Fibroblast of the conjunctiva (primary cell): ENCODE data around the gene KIF17.

Source experiments
- DNase-seq: peaks from one replicate; pipeline ENCODE4 v3.0.0-alpha.2; 2010; ENCODE audit warnings: low read depth

KIF17 gene

DNA sequence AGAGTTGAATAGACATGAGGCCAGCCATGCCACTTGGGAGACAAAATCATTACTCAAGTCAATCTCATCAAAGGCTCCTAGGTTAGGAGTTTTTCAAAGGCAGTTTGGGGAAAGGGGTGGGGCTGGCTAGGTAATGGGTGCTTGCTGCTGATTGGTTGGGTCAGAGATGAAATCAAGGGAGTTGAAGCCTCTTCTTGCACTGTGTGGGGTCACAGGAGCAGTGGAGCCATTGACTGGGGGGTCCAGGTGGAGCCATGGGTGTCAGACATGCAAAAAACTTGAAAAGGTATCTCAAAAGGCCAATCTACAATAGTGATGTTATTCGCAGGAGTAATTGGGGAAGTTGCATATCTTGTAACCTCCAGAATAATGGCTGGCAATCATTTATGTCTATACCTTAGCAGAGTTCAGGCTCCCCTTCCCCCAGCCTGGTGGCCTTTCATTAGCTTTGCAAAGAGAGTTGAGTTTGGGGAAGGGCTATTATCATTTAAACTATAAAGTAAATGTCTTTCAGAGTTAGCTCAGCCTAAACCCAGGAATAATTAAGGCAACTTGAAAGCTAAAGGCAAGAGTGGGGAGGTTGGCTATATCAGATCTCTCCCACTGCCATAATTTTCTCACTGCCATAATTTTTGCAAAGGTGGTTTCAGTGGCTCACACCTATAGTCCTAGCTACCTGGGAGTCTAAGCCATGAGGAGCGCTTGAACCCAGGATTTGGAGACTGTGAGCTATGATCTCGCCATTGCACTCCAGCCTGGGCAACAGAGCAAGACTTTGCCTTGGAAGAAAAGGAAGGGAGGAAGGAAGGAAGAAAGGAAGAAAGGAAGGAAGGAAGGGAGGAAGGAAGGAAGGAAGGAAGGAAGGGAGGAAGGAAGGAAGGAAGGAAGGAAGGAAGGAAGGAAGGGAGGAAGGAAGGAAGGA is 92.4 kb downstream of the KIF17 start:
- no peak for DNase-seq

DNA sequence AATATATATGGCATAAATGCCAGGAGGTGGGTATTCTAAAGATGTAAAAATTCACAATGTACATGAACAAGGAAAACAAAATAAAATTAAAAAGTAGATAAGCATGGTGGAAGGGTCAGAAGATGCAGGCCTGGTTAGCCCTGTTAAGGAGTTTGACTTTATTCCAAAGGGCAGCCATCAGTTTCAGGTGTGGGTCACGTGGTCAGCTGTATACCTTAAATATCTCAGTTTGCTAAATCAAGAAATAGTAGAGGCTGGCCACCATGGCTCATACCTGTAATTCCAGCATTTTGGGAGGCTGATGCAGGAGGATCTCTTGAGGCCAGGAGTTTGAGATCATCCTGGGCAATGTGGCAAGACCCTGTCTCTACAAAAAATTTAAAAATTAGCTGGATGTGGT is 93.1 kb downstream of the KIF17 start:
- no peak for DNase-seq

GRCh38 chr1:20621012-20621411 is 96.8 kb downstream of the KIF17 start:
- DNase-seq: no peak

GRCh38 chr1:20619999-20620398 is 97.8 kb downstream of the KIF17 start:
- DNase-seq: no peak

DNA sequence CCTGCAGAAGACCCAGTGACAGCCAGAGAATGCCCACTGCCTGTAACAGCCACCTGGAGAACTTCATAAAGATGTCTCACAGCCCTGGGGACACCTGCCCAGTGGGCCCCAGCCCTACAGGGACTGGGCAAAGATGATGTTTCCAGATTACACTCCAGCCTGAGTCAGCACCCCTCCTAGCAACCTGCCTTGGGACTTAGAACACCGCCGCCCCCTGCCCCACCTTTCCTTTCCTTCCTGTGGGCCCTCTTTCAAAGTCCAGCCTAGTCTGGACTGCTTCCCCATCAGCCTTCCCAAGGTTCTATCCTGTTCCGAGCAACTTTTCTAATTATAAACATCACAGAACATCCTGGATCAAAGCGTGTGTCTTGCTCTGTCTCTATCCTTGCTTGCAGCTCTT is 99.3 kb downstream of the KIF17 start:
- DNase-seq: no peak

- no peak for DNase-seq
Measured at GRCh38 chr1:20616847-20617487, 100.8 kb downstream of the KIF17 start.

GRCh38 chr1:20615946-20616846 is 101.6 kb downstream of the KIF17 start:
- no peak for DNase-seq

- DNase-seq: no peak
Measured at GRCh38 chr1:20614131-20614579, 103.7 kb downstream of the KIF17 start.
